PFSK-1 (cell line): ENCODE data around the gene TMC3.

Experiments
- POLR2AphosphoS5 ChIP-seq: IDR thresholded peaks from 2 replicates; pipeline ENCODE4 v1.6.1; 2012; ENCODE audit warnings: low read depth, mild to moderate bottlenecking, control low read depth, low read length, moderate library complexity
- REST ChIP-seq, 2 experiments: IDR thresholded peaks; 2 replicates each; pipeline versions ENCODE4 v1.6.1 to v1.8.0; 2011 to 2012; ENCODE audit warnings: low read depth in 2 of 2, low read length in 2 of 2, control low read depth in 1 of 2, inconsistent platforms in 1 of 2, mild to moderate bottlenecking in 1 of 2, moderate library complexity in 1 of 2; ENCODE audit not compliant: insufficient read depth in 1 of 2
- SIN3A ChIP-seq: IDR thresholded peaks from 2 replicates; pipeline ENCODE4 v1.6.1; 2012; ENCODE audit warnings: mild to moderate bottlenecking, low read length, moderate library complexity, borderline replicate concordance; ENCODE audit not compliant: insufficient read depth
- TAF1 ChIP-seq: IDR thresholded peaks from 2 replicates; pipeline ENCODE4 v1.6.1; 2012; ENCODE audit warnings: low read length, control low read depth, borderline replicate concordance; ENCODE audit not compliant: insufficient read depth

GRCh38 chr15:81298611-81299010 is 75.4 kb downstream of the TMC3 start:
- TF ChIP-seq TAF1 (no peak), REST (IDR thresholded peaks at IDR 0.05; ENCODE audit: insufficient read depth in 1 of 2, low read depth in 2 of 2, low read length in 2 of 2) (no peak), POLR2AphosphoS5 (no peak), SIN3A (no peak)
